Occipital lobe (tissue), 2 donors: ENCODE measurements around the gene CCKAR. TPM values are rescaled to one million over a fixed set of nuclear protein-coding genes. Genes with fewer than 3 reads are reported as not detected.

ENCODE experiments used
- DNase-seq: peaks from one replicate; lab custom pipeline; 2025; lab: John Stamatoyannopoulos, UW
- total RNA-seq: library from RNA; depleted of rRNA; stranded (reverse); fragments of >200 nt; gene quantifications from one replicate; pipeline ENCODE4 v1.2.3, GENCODE V29; 2014

CCKAR gene
- total RNA-seq, 1 donor from 2014 or later: not detected

- no peak for DNase-seq
Observed at GRCh38 chr4:26491449-26492170, 1.3 kb upstream of the CCKAR start.

DNA sequence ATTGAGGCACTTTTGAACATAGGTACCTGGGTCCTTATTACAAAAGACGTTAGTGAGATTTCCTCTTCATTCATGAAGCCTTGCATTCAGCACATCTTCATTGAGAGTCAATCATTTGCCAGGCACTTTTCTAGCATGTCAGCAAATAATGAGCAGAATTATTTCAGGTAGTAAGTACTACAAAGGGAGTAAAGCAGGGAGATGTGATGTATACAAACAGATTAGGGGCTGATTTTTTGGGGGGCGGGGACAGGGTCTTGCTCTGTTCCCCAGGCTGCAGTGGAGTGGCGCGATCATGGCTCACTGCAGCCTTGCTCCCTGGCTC lies 638 bp upstream of the CCKAR start:
- no peak for DNase-seq

DNA sequence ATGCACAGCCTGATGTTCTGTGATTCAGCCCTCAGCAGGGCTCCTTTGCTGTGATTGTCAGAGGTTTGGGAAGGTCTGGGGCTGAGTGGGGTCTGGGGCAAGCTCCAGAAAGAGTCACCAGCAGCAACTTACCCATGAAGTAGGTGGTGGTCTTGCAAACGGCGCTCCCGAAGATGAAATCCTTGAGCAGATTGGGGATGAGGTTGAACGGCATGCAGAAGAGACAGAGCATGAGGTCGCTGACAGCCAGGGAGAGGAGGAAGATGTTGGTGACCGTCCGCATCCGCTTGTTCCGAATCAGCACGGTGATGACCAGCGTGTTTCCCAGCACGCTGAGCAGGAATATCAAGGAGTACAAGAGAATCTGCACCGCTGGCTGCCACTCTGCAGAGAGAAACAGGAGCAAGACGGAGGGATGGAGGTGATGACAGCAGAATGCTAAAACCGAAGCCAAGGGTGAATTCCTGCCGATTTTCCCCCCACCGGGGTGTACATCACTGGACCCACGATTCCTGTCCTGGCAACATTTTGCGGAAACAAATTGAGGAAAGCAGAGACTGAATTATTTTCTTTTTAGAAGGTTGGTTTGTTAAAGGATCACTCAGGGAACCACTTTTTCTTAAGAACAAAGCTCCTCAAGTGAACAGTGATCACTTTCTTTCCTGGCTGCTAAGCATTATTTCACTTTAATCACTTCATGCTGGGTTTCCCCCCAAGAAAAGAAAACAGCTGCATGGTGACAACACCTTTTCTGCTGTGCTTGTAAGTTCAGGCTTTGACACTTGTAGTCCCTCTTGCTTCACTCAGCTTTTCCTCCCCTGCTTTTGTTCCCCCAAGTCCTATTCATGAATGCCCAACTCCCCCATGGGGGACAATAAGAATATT lies 941 bp downstream of the CCKAR start:
- DNase-seq: no peak

GRCh38 chr4:26485684-26486083 lies 4.6 kb downstream of the CCKAR start:
- DNase-seq: no peak

DNA sequence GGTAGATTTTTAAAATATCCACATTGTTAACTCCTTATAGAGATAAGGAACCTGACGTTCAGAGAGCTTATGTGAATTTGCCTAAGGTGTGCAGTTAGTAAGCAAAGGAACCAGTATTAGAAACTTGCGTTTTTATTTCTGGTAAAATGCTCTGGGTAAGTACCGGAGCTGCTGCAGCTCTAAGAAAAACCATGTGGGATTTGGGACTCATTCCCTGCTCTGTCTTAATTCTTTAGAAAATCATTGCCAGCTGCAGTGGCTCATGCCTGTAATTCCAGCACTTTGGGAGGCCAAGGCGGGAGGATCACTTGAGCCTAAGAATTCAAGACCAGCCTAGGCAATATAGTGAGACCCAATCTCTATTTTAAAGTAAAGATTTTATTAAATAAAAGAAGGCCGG lies 5.8 kb downstream of the CCKAR start:
- no peak for DNase-seq

DNA sequence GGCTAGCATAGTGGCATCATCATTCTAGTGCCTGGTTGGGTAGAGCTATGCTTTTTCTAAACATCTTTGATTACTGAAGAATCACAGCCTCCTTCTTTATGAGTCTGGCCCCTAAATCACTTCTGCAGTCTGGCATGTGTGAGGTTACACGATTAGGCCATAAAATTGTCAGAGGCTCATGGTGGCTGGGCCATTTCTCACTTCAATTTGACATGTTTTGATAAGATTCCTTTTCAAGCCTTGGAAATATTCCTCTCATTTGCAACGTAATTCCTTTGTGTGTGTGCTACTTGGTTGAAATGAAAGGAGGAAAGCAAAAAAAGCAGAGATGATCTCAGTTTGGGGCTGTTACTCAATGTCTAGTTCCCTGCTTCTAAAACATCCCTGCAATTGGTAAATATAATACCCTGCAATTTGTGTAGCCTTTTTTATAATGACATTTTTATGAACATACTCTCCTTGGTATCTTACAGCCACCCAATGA lies 6.2 kb downstream of the CCKAR start:
- no peak for DNase-seq

GRCh38 chr4:26482508-26483462 lies 7.5 kb downstream of the CCKAR start:
- no peak for DNase-seq

DNA sequence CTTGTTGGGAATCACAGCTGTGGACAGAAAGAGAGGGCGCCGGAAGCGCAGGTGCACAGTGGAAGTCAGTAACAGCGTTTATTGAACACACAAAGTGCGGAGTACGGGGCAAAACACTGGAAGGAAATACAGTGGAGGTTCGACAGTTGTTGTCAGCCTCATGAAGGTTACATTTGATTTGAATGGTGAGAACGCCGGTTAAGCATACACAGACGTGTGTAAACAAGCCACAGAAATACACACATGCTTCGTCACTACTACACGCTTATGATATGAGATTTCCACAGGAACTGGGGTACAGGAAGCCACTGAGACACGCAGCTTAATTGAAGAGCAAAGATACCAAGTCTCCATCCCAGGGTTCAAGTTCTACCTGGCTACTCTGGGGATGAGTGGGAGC lies 12.0 kb downstream of the CCKAR start:
- DNase-seq: no peak

DNA sequence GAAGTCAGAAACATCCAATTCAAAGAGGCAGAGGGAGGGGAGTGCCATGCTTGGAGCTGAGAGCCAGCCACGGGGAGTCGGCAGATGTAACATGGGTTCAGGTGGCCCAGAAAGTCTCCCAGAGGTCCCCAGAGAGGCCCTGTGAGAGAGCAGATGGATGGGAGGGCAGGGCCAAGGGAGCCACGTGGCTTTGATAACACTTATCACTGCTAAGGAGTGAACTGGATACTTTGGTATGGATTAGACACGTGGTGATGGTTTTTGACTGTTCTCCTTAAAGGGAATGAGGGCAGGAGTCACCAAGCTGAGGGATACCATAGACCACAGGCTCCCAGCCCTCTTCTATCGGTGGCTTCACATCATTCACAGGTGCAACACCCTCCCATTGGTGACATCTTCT lies 13.7 kb downstream of the CCKAR start:
- DNase-seq: no peak

GRCh38 chr4:26475716-26476115 lies 14.6 kb downstream of the CCKAR start:
- no peak for DNase-seq

DNA sequence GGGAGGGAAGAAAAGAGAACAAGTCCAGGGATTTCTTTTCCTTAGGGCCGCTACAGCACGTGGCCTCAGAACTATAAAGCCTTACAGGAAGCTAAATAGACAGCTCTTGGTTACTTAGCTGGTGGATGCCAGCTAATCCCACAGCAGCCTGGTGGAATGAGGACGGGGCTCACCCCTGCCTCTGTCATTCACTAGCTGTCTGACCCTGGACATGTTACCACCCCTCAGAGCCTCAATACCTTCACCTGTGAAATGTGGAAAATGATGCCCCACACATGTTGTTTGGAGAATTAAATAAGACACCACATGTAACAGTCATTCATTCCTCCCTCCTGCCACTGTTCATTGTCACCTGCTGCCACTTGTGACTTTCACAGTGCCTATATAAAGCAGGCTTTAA lies 15.7 kb downstream of the CCKAR start:
- no peak for DNase-seq

- DNase-seq: no peak
Observed at GRCh38 chr4:26473893-26474292, 16.4 kb downstream of the CCKAR start.

DNA sequence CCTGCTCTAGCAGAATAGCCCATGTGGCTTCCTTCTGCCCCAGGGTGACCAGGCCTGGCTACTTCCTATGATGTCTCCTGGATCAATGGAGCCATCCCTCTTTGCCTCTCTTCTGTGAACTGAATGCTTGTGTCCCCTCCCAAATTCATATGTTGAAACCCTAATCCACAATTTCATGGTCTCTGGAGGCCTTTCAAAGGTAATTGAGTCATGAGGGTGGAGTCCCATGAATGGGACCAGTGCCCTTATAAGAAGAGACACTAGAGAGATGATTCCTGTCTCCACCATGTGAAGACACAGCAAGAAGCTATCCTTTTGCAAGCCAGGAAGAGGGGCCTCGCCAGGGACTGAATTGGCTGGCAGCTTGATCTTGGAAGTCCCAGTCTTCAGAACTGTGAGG lies 18.4 kb downstream of the CCKAR start:
- no peak for DNase-seq

- DNase-seq: no peak
Observed at GRCh38 chr4:26468977-26469376, 21.3 kb downstream of the CCKAR start.

DNA sequence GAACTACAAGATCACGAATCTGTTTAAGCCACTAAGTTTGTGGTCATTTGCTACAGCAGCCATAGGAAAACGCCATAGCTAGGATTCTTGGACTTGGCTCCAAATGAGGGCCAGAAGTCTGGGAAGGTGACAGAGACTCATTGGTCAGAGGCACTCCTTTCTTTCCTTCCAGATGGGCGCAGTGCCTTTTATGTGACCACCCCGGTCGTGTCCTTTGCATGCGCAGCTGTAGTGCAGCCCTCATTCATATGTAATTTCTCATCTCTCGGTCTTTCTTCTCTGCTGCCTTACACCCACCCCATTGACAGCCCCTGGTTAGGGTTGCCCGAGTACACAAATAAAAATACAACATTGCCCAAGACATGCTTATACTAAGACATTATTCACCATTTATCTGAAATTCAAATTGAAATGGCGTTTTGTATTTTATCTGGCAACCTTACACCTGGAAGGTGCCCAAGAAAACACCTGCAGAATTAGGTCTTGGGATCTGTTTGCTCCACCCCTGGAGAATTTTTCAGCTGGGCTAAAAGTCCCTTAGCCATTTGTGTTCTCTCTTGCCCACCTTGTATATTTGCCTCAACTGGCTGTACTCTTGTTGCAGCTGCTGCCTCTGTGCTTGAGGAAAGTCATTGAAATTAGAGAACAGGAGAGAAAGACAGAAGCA lies 21.9 kb downstream of the CCKAR start:
- DNase-seq: no peak

DNA sequence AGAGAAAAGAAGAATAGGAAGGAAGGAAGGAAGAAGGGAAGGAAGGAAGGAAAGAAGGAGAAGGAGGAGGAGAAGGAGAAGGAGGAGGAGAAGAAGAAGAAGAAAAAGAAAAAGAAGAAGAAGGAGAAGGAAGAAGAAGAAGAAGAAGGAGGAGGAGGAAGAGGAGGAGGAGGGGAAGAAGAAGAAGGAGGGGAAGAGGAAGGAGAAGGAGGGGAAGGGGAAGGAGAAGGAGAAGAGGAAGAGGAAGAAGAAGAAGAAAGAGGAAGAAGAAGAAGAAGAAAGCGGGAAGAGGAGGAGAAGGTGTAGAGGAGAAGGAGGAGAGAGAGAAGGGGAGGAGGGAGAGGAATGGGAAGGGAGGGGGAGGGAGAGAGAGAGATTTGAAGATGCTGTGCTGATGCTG lies 22.6 kb downstream of the CCKAR start:
- no peak for DNase-seq

GRCh38 chr4:26466578-26467270 lies 23.6 kb downstream of the CCKAR start:
- DNase-seq: no peak

GRCh38 chr4:26464420-26465095 lies 25.7 kb downstream of the CCKAR start:
- no peak for DNase-seq

- DNase-seq: no peak
Observed at GRCh38 chr4:26463386-26463785, 26.9 kb downstream of the CCKAR start.

DNA sequence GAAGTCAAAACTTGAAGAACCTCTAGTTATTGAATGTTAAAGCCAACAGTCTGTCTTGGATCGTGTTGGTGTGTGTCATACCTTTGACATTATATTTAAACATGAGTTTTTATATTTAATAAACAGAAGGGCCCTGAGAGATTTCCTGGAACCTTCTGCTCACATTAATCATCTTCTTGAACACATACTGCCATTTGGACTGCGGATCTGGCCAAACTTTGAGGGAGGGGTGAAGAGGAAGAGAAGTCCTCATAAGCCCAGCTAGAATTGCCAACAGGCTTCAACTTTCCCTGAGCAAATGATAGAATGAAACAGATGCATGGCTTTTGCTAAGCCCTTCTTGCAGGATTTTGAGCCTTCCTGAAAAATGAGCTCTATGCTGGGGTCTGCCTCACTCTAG lies 27.4 kb downstream of the CCKAR start:
- no peak for DNase-seq
